ENCODE data around the gene PPARG. TPM values are rescaled to one million over a fixed set of nuclear protein-coding genes. Genes with fewer than 3 reads are reported as not detected.

Gene PPARG
- total and polyA plus RNA-seq, 2 experiments from 2014 or later: 25.1 to 37.9 TPM

GRCh38 chr3:12380461-12380860 lies 91.6 kb downstream of the PPARG start:
- Histone ChIP-seq H3K9me3 (ENCODE audit: low read depth) (no peaks in the 10 kb centered on the region), H3K9me2 (replicated peaks; ENCODE audit: insufficient read depth) (no peaks in the 10 kb centered on the region), H3K36me3 (replicated peaks; ENCODE audit: insufficient read depth, low read depth) (no peaks in the 10 kb centered on the region), H3K4me2 (no peak overlapping the region), H4K20me1 (ENCODE audit: insufficient read depth, poor library complexity, severe bottlenecking) (no peaks in the 10 kb centered on the region), H3K4me1 (ENCODE audit: insufficient read depth) (peaks cover 14% of the 10 kb centered on the region), H3K27me3 (no peaks in the 10 kb centered on the region), H3K27ac (no peak overlapping the region), H2AFZ (no peak overlapping the region), H3K79me2 (no peaks in the 10 kb centered on the region), H3K4me3 (no peak overlapping the region)
- no peak for TF ChIP-seq EZH2phosphoT487 (IDR thresholded peaks at IDR 0.05; ENCODE audit: low read depth, severe bottlenecking, unreplicated experiment)
- TF ChIP-seq EZH2 (IDR thresholded peaks at IDR 0.05; ENCODE audit: borderline replicate concordance): no peak
- TF ChIP-seq CTCF (IDR thresholded peaks at IDR 0.05; ENCODE audit: poor library complexity): no peak
- DNase-seq (ENCODE audit: low spot score): no peak
- WGBS (ENCODE audit: low lambda C conversion rate, missing lambda C conversion rate): 84% methylated on average over 3 of the region's 3 CpGs

DNA sequence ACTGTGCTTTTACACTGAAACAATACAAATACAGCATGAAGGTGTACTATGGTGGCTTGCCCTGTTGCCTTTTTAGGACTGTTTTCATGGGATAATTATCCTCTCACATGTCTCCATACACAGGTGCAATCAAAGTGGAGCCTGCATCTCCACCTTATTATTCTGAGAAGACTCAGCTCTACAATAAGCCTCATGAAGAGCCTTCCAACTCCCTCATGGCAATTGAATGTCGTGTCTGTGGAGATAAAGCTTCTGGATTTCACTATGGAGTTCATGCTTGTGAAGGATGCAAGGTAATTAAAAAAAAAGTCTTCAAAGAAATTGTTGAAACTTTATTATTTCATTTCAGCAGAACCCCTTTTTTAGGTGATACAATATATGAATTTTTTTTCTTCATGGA lies 92.3 kb downstream of the PPARG start:
- Histone ChIP-seq H2AFZ (no peak overlapping the region), H3K27me3 (no peaks in the 10 kb centered on the region), H3K36me3 (replicated peaks; ENCODE audit: insufficient read depth, low read depth) (no peaks in the 10 kb centered on the region), H3K4me3 (no peak overlapping the region), H3K79me2 (no peaks in the 10 kb centered on the region), H4K20me1 (ENCODE audit: insufficient read depth, poor library complexity, severe bottlenecking) (no peaks in the 10 kb centered on the region), H3K9me3 (ENCODE audit: low read depth) (no peaks in the 10 kb centered on the region), H3K27ac (no peak overlapping the region), H3K4me1 (ENCODE audit: insufficient read depth) (peaks cover 19% of the 10 kb centered on the region), H3K9me2 (replicated peaks; ENCODE audit: insufficient read depth) (no peaks in the 10 kb centered on the region), H3K4me2 (no peak overlapping the region)
- DNase-seq (ENCODE audit: low spot score): no peak
- TF ChIP-seq EZH2phosphoT487 (IDR thresholded peaks at IDR 0.05; ENCODE audit: low read depth, severe bottlenecking, unreplicated experiment): no peak
- no peak for TF ChIP-seq EZH2 (IDR thresholded peaks at IDR 0.05; ENCODE audit: borderline replicate concordance)
- no peak for TF ChIP-seq CTCF (IDR thresholded peaks at IDR 0.05; ENCODE audit: poor library complexity)
- WGBS (ENCODE audit: low lambda C conversion rate, missing lambda C conversion rate): 67% methylated on average over 1 of the region's 1 CpG

GRCh38 chr3:12383218-12383617 lies 94.3 kb downstream of the PPARG start:
- H3K27ac ChIP-seq: no peak overlapping the region
- peaks cover 19% of the 10 kb centered on the region for H3K4me1 ChIP-seq (ENCODE audit: insufficient read depth)
- H4K20me1 ChIP-seq (ENCODE audit: insufficient read depth, poor library complexity, severe bottlenecking): no peaks in the 10 kb centered on the region
- no peaks in the 10 kb centered on the region for H3K36me3 ChIP-seq (replicated peaks; ENCODE audit: insufficient read depth, low read depth)
- no peaks in the 10 kb centered on the region for H3K27me3 ChIP-seq
- no peak overlapping the region for H3K4me2 ChIP-seq
- H2AFZ ChIP-seq: no peak overlapping the region
- H3K79me2 ChIP-seq: no peaks in the 10 kb centered on the region
- H3K9me2 ChIP-seq (replicated peaks; ENCODE audit: insufficient read depth): no peaks in the 10 kb centered on the region
- H3K4me3 ChIP-seq: no peak overlapping the region
- 52% methylated on average over 2 of the region's 2 CpGs for WGBS (ENCODE audit: low lambda C conversion rate, missing lambda C conversion rate)
- TF ChIP-seq CTCF (IDR thresholded peaks at IDR 0.05; ENCODE audit: poor library complexity) (no peak), EZH2 (IDR thresholded peaks at IDR 0.05; ENCODE audit: borderline replicate concordance) (no peak), EZH2phosphoT487 (IDR thresholded peaks at IDR 0.05; ENCODE audit: low read depth, severe bottlenecking, unreplicated experiment) (no peak)
- no peak for DNase-seq (ENCODE audit: low spot score)
- H3K9me3 ChIP-seq (ENCODE audit: low read depth): no peaks in the 10 kb centered on the region

Data from hepatocyte (in vitro differentiated cells).